ENCODE results near the gene TM2D1.

DNA sequence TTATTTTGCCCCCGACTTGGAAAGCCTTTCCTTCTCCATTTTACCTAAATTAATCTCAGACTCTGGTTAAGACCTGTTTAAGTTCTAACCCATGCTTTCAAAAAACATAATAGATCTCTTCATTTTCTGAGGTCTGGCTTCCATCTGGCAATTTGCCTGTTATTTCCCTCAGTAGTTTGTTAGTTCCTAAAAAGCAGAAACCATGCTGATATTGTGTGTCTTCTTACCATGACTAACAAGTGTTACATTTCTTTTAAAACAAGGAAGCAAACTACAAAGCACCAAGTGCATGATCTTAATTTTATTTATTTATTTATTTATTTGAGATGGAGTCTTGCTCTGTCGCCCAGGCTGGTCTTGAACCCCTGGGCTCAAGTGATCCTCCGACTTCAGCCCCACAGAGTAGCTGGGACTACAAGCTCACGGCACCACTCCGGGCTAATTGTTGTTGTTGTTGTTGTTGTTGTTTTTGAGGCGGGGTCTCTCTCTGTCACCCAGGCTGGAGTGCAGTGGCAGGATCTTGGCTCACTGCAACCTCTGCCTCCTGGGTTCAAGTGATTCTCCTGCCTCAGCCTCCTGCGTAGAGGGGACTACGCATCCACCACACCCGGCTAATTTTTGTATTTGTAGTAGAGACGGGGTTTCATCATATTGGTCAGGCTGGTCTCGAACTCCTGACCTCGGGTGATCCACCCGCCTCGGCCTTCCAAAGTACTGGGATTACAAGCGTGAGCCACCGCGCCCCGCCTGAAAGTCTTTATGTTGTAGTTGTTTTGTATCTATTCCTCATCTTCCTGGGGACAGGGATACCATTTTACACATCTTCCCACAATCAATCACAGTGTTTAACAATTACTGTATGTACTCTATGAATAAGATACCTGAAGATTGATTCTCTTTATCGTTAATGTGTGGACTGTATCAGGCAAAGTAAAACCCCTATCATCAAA, 16.1 kb upstream of the TM2D1 start:
- TF ChIP-seq, protein P1, sequence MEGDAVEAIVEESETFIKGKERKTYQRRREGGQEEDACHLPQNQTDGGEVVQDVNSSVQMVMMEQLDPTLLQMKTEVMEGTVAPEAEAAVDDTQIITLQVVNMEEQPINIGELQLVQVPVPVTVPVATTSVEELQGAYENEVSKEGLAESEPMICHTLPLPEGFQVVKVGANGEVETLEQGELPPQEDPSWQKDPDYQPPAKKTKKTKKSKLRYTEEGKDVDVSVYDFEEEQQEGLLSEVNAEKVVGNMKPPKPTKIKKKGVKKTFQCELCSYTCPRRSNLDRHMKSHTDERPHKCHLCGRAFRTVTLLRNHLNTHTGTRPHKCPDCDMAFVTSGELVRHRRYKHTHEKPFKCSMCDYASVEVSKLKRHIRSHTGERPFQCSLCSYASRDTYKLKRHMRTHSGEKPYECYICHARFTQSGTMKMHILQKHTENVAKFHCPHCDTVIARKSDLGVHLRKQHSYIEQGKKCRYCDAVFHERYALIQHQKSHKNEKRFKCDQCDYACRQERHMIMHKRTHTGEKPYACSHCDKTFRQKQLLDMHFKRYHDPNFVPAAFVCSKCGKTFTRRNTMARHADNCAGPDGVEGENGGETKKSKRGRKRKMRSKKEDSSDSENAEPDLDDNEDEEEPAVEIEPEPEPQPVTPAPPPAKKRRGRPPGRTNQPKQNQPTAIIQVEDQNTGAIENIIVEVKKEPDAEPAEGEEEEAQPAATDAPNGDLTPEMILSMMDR (IDR thresholded peaks at IDR 0.05; ENCODE audit: insufficient read depth, low read length, poor library complexity, severe bottlenecking) = no peak
- no peak for TF ChIP-seq EZH2phosphoT487 (conservative IDR thresholded peaks at IDR 0.05; ENCODE audit: low read length)

Measured in SU-DHL-6 (cell line).